GM18861 (cell line): ENCODE results near the gene TEP1.

Source experiments
- ATAC-seq: cut with Tn5 transposase; IDR thresholded peaks from one replicate; pipeline ENCODE4 v1.9.1; 2021; ENCODE audit not compliant: unreplicated experiment

The TEP1 gene

DNA sequence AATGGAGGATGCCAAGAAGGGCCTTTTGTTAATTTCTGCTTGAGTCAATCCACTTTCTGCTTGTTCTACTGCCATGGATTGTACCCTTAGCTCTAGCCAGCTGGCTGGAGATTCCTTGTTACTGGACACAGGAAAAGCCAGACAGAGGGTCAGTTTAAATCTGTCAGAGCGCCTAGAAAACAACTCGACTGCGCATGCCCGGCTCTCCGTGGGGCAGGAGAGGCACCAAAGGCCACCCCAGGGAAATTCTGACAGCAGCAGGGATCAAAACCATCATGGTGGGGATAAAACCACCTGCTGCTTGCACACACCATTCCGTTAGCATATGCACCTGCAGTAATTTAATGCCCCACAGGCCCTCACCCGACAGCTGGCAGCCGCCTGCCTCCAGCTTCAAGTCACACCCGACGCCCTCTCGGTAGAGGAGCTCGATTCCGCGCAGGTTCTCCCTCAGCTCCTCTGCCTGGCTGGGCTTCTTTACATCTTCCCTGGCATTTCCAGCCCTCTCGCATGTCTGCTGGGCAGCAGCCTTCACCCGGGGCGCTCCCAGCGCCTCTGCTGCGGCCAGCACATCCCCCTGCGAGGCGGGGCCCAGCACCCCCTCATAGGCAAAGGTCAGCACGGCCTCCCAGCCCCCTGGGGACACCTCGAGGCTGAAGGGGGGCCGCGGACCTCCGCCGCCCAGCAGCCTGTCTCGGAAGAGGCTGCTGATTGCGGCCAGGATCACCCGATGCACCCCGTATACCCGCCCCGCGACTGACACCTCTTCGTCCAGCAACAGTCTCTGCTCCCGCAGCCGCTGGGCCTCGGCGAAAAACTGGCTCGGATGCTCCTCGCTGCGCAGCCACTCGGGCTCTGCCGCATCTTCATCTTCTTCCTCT, 21.6 kb upstream of the TEP1 start:
- no peak for ATAC-seq

- ATAC-seq: no peak
Observed at GRCh38 chr14:20429801-20430669, 16.7 kb upstream of the TEP1 start.

DNA sequence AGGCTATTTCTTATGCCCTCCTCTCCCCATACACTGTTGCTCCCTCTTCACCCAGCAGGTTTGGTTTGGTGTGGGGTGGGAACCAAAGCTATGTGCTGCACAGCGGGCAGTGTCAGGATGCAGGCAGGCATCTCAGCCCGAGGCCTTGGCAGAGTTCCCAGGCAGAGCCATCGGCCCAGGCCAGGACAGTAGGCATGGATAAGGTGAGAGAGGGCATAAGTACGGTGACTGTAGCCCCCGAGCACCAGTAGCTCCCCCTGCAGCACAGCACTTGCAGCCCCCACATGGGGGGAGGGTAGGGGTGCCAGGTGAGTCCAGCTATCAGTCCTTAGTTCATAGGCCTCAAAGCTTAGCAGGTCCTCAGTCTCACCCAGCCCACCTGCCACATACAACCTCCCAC, 15.5 kb upstream of the TEP1 start:
- ATAC-seq: no peak

GRCh38 chr14:20428010-20428365, 14.7 kb upstream of the TEP1 start:
- ATAC-seq: no peak

GRCh38 chr14:20427231-20428009, 14.1 kb upstream of the TEP1 start:
- peak; percentile 59 for ATAC-seq

DNA sequence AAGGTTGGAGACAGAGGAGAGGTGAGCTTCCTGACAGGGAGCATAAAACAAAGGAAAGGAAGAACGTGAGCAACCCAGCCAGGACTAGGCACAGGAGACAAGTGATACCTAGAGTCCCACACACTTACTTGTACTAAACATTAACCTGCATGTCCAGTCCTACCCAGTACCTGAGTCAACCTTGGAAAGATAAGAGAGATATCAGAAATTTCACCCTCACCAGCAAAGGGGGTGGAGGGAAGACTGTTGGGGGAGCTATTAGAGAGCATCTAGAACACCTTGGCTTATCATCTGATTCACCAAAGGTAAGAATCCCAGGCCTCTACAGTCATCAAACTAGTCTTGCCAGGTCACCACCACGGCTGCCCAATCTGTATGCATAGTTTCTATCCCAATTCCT, 11.6 kb upstream of the TEP1 start:
- ATAC-seq: no peak

DNA sequence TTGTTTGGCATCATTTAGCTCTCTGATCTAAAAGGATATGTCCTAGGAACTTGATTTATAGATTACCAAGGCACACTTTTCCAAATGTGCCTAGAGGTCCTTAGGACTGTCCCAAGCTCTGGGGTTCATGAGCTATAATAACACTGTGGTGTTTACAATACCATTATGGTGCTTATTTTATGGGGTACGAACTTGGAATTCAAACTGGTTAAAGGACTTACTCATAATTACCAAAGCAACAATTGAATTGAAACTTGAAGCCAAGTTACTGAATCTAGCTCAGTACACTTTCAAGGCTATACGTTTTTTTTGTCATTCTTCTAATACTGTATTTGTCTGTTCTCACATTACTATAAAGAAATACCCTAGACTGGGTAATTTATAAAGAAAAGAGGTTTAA, 9.6 kb upstream of the TEP1 start:
- ATAC-seq: no peak

GRCh38 chr14:20421267-20421666, 8.0 kb upstream of the TEP1 start:
- no peak for ATAC-seq

- ATAC-seq: no peak
Observed at GRCh38 chr14:20419419-20419818, 6.1 kb upstream of the TEP1 start.

DNA sequence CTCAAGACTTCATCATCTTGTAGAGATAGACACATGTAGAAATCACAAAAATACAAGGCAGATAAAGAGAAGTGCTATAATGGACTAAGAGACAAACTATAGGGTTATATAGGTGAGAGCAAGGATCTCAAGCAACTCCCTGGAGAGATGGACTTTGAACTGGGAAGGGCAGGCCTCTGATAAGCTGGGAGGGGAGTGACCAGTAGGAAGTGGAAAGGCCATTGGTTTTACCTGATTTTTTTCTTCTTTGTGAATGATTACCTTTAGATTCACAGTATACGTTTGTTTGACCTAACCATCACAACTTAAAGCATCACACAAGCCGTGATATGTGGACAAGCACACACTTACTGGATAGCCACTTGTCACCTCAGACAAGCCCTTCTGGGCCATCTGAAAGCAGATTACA, 5.2 kb upstream of the TEP1 start:
- no peak for ATAC-seq

- ATAC-seq: no peak
Observed at GRCh38 chr14:20417250-20418186, 4.2 kb upstream of the TEP1 start.

- ATAC-seq: no peak
Observed at GRCh38 chr14:20416223-20416622, 2.9 kb upstream of the TEP1 start.

GRCh38 chr14:20415782-20416206, 2.5 kb upstream of the TEP1 start:
- peak; percentile 39 for ATAC-seq

DNA sequence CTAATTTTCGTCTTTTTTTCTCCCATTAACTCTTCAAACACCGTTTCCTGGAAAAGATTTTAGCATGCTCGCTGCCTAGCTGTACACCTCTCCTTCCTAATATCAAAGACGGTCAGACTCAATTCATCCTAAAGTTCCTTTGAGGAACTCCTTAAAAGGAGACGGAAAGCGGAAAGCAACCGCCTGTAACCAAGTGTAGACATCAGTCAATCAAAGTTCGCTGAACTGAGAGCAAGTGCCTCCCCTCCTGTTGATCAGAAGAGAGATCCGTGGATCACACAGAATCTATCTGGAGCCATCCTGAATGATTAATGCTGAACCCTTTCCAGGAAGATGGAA, 412 bp upstream of the TEP1 start:
- ATAC-seq: peak; percentile 37

- ATAC-seq: peak; percentile 63
Observed at GRCh38 chr14:20412411-20412810, 890 bp downstream of the TEP1 start.

GRCh38 chr14:20409226-20409625, 4.1 kb downstream of the TEP1 start:
- no peak for ATAC-seq

- ATAC-seq: no peak
Observed at GRCh38 chr14:20403521-20403920, 9.8 kb downstream of the TEP1 start.

DNA sequence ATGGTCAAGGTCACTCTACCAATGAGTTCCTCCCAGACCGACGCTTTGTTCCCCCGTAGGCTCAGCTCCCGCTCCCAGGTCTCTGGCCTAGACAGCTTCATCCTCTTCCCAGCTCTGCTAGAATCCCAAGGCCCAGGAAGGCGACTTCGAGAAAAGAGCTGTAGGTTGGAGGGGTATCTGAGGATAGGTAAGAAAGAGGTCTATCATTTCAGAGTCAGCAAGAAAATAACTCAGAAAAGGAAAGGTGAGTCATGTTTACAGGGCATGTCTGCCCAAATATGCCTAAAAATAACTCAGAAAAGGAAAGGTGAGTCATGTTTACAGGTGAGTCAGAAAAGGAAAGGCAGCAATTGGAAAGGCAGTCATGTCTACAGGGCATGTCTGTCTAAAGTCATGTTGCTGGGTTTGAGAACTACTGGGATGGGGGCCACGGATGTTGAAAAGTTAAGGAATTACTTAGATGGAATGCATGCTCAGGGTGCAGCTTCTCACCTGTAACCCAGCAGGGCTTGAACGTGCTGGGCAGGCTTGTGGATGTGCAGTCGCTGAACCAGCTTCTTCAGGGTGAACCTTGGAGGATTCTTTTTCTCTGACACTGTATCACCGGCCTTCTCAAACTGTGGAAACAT, 12.2 kb downstream of the TEP1 start:
- no peak for ATAC-seq

- no peak for ATAC-seq
Observed at GRCh38 chr14:20400589-20400964, 12.7 kb downstream of the TEP1 start.

- no peak for ATAC-seq
Observed at GRCh38 chr14:20397511-20397910, 15.8 kb downstream of the TEP1 start.
